Prostate gland (tissue), 2 donors: ENCODE results near the gene PLCH1. TPM values are rescaled to one million over a fixed set of nuclear protein-coding genes. Genes with fewer than 3 reads are reported as not detected.
A peak's percentile ranks its signal among the peaks of the same experiment; 100 is the strongest.

Experiments
- DNase-seq: peaks from one replicate; pipeline ENCODE4 v3.0.0-alpha.2; 2019; ENCODE audit warnings: low spot score
- H3K27ac ChIP-seq, 2 donors: fragments of 200-600 bp; sonication (generic); 2 replicates each; pipeline ENCODE4 v1.5.1; 2017 to 2019
- H3K27me3 ChIP-seq: fragments of 200-600 bp; sonication (generic); replicated peaks from 2 replicates; pipeline ENCODE4 v1.5.1; 2019; ENCODE audit not compliant: insufficient read depth
- H3K36me3 ChIP-seq, 2 donors: fragments of 200-600 bp; sonication (generic); 1 replicate in 1 of 2; 2 replicates in 1 of 2; pipeline versions ENCODE4 v1.5.1 to v1.8.1; 2017 to 2019
- H3K4me1 ChIP-seq: fragments of 200-600 bp; sonication (generic); replicated peaks from 2 replicates; pipeline ENCODE4 v1.5.1; 2019
- H3K4me3 ChIP-seq, 2 donors: fragments of 200-600 bp; sonication (generic); 2 replicates each; pipeline ENCODE4 v1.5.1; 2017 to 2019
- H3K9me3 ChIP-seq: fragments of 200-600 bp; sonication (generic); 2 replicates; pipeline ENCODE4 v1.5.1; 2017
- POLR2A ChIP-seq: fragments of 450-650 bp; IDR thresholded peaks from one replicate; pipeline ENCODE4 v1.6.1; 2016; ENCODE audit warnings: antibody characterized with exemption, mild to moderate bottlenecking
- POLR2AphosphoS5 ChIP-seq: sonication (generic); formaldehyde crosslinking; IDR thresholded peaks from one replicate; pipeline ENCODE4 v1.6.1; 2017; ENCODE audit warnings: antibody characterized with exemption
- WGBS: methylation state at CpG from one replicate; pipeline ENCODE4 v1.1.5; 2018; 5-methylcytosine and 5-hydroxymethylcytosine counted together
- intact Hi-C: fragments of 100-400 bp; cut with DNase I; formaldehyde crosslinking; loops from one replicate; pipeline ENCODE4 v1.14.2; 2022
- total RNA-seq, 2 donors: library from RNA; depleted of rRNA; stranded (reverse); fragments of >200 nt; gene quantifications; one replicate each; pipeline ENCODE4 v1.1.0, GENCODE V29; 2016
- TF ChIP-seq, protein P1 (sequence below), 4 experiments: fragments of 200-600 bp in 2 of 4; fragments of 450-650 bp in 2 of 4; sonication (generic) in 2 of 4; IDR thresholded peaks; 1 replicate in 3 of 4; 2 replicates in 1 of 4; pipeline ENCODE4 v1.5.1; 2016 to 2019; ENCODE audit warnings: antibody characterized with exemption in 4 of 4, mild to moderate bottlenecking in 2 of 4, moderate library complexity in 2 of 4

PLCH1 gene
- 10 to 100 TPM in 1 of 2 donors, under 1 TPM in 1; 0.64 to 12.2 TPM for total RNA-seq

DNA sequence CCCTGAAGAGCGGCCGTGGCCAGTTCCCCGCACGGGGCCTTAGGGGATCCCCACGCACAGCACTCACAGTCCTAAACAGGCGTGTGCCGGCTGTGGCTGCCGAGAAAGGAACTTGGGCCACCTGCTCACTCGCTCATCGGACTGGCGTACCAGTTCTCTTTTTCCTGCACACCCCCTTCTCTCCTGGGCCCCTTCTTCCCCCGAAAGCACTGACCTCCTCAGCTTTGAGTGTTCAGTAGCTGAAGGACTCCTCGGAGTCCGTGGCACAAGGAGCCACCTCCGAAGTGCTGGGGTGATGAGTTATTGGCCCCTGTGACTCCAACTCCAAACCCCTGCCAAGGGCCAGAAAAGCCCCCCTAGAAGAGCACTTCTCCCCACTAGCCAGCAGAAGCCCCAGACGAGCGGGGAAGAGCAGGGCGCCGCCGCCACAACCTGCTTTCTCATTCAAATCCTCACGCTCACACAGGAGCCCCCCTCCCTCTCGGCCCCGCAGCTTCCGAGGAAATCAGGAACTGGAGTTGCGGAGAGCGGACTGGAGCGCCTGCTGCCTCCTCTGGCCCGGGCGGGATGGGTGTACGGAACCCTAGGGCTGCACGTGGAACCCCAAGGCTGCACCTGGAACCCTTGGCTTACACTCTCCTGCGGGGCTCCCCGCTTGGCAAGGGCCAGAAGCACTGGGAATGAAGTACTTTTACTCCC is at the start of gene PLCH1:
Gene PLCH1 (minus strand): TSS at position 446 of the 699 bp plus-strand sequence. CDS start 40,847 bp downstream, outside the sequence.
- H3K4me1 ChIP-seq = no peaks in the 10 kb centered on the region
- no peaks in the 10 kb centered on the region for H3K9me3 ChIP-seq
- H3K27ac ChIP-seq = peak within 1 kb of the TSS in 1 of 2 donors; percentile 31
- DNase-seq = peak; percentile 66
- no peaks in the 10 kb centered on the region for H3K36me3 ChIP-seq
- TF ChIP-seq POLR2AphosphoS5 (peak; percentile 36), POLR2A (peak; percentile 20)
- TF ChIP-seq, protein P1, sequence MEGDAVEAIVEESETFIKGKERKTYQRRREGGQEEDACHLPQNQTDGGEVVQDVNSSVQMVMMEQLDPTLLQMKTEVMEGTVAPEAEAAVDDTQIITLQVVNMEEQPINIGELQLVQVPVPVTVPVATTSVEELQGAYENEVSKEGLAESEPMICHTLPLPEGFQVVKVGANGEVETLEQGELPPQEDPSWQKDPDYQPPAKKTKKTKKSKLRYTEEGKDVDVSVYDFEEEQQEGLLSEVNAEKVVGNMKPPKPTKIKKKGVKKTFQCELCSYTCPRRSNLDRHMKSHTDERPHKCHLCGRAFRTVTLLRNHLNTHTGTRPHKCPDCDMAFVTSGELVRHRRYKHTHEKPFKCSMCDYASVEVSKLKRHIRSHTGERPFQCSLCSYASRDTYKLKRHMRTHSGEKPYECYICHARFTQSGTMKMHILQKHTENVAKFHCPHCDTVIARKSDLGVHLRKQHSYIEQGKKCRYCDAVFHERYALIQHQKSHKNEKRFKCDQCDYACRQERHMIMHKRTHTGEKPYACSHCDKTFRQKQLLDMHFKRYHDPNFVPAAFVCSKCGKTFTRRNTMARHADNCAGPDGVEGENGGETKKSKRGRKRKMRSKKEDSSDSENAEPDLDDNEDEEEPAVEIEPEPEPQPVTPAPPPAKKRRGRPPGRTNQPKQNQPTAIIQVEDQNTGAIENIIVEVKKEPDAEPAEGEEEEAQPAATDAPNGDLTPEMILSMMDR (IDR thresholded peaks at IDR 0.05) = no peak
- peak within 1 kb of the TSS; percentile 44 to 49 for H3K4me3 ChIP-seq
- intact Hi-C loops = no loop called here
- under 1% methylated on average over 30 of the region's 33 CpGs for WGBS
- H3K27me3 ChIP-seq = no peaks in the 10 kb centered on the region

GRCh38 chr3:155792532-155792931 is 47.7 kb upstream of the PLCH1 start:
- no peaks in the 10 kb centered on the region for H3K9me3 ChIP-seq

GRCh38 chr3:155791190-155791589 is 46.3 kb upstream of the PLCH1 start:
- intact Hi-C loops = no loop called here
- no peaks in the 10 kb centered on the region for H3K9me3 ChIP-seq
- no peak overlapping the region for H3K27ac ChIP-seq
- no peak for DNase-seq
- TF ChIP-seq POLR2A = no peak
- TF ChIP-seq, protein P1 (IDR thresholded peaks at IDR 0.05) = no peak
- no peak for TF ChIP-seq POLR2AphosphoS5
- no peaks in the 10 kb centered on the region for H3K4me1 ChIP-seq
- no peak overlapping the region for H3K4me3 ChIP-seq
- no peaks in the 10 kb centered on the region for H3K27me3 ChIP-seq
- 100% methylated on average over 2 of the region's 2 CpGs for WGBS
- no peaks in the 10 kb centered on the region for H3K36me3 ChIP-seq

More at GRCh38 chr3:155792532-155792931, 47.7 kb upstream of the PLCH1 start:
- Histone ChIP-seq H3K27me3 (no peaks in the 10 kb centered on the region), H3K4me1 (no peaks in the 10 kb centered on the region), H3K4me3 (no peak overlapping the region), H3K27ac (no peak overlapping the region), H3K36me3 (no peaks in the 10 kb centered on the region)
- TF ChIP-seq POLR2AphosphoS5 (no peak), POLR2A (no peak)
- TF ChIP-seq, protein P1 (IDR thresholded peaks at IDR 0.05) = no peak
- 89% methylated on average over 1 of the region's 1 CpG for WGBS
- intact Hi-C loops = no loop called here
- no peak for DNase-seq

DNA sequence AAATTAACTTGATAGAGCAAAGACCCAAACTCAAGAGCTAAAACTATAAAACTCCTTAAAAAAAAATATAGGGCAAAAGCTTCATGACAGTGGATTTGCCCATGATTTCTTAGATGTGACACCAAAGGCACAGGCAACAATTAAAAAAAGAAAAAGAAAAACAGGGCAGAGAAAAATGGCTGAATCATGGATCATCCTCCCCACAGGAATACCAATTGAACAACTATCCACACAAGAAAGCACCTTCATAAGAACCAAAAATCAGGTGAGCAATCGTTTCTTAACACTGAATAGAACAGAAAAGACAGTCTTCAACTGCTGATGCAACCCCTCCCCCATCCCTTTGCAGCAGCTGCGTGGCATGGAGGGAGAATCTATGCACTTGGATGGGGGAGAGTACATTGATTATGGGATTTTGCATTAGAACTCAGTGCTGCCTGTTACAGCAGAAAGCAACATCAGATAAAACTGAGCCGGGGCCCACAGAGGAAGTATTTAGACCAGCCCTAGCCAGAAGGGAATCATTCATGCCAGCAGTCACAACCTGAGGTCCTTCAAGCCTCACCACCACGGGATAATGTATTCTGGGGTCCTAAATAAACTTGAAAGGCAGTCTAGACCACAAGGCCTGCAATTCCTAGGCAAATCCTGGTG is 45.5 kb upstream of the PLCH1 start:
- no peaks in the 10 kb centered on the region for H3K4me1 ChIP-seq
- 68% methylated on average over 4 of the region's 4 CpGs for WGBS
- intact Hi-C loops = no loop called here

More for the DNA sequence above, 45.5 kb upstream of the PLCH1 start:
- Histone ChIP-seq H3K27ac (no peak overlapping the region), H3K4me3 (no peak overlapping the region), H3K27me3 (no peaks in the 10 kb centered on the region), H3K36me3 (no peaks in the 10 kb centered on the region), H3K9me3 (no peaks in the 10 kb centered on the region)
- no peak for DNase-seq
- TF ChIP-seq POLR2AphosphoS5 (no peak), POLR2A (no peak)
- TF ChIP-seq, protein P1 (IDR thresholded peaks at IDR 0.05) = no peak
